Measurements from ENCODE around the gene ZDHHC12.
"Not testable (repeated sequence)": the region's sequence is repeated elsewhere in the genome, so short reads cannot be mapped to it uniquely, and the experiment has no call there.

Gene ZDHHC12

DNA sequence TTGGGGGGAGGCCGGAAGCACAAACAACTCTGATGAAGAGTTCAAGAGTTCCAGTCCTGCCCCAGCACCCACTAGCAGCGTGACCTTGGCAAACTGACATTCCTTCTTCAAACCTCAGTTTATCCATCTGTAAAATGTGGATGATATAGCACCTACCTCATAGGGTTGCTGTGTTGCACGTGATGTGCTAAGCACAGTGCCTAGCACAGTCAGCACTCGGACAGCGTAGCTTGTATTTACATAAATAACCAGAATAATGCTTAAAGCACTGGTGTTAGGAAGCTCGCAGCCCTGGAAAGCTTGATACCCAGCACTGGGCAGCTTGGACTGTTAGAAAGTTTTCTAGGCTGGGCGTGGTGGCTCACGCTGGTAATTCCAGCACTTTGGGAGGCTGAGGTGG is 16.5 kb downstream of the ZDHHC12 start:
- no peak for DNase-seq (ENCODE audit: low read depth)

DNA sequence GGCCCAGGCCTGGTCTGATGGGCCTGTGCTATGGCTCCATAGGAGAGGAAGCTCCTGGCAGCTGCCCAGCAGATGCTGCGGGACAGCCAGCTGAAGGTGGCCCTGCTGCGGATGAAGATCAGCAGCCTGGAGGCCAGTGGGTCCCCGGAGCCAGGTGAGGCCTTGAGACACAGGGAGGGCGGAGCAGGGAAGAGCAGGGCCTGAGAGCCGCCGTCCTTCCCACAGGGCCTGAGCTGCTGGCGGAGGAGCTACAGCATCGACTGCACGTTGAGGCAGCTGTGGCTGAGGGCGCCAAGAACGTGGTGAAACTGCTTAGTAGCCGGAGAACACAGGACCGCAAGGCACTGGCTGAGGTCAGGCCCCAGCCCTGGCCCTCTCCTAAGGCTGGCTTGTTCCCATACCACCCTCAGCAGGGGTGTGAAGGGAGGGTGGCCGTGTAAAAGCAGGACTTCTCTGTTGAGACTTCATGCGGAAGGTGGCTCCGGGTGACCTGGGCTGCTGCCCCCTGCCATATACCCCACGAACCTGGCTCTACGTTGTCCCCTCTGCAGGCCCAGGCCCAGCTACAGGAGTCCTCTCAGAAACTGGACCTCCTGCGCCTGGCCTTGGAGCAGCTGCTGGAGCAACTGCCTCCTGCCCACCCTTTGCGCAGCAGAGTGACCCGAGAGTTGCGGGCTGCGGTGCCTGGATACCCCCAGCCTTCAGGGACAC is 17.1 kb downstream of the ZDHHC12 start:
- no peak for DNase-seq (ENCODE audit: low read depth)

DNA sequence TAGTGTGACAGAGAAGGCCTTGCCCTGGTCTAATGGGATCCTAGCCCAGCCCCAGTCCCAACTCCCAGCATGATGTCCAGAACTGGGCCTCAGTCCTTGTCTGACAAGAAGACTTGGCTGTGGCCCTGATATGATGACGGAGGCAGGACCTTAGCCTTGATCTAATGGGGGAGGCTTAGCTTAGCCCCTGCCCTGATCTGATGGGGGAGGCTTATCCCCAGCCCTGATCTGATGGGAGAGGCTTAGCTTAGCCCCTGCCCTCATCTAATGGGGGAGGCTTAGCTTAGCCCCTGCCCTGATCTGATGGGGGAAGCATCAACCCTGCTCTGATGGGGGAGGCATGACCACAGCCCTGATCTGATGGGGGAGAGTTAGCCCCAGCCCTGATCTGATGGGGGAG is 17.9 kb downstream of the ZDHHC12 start:
- DNase-seq (ENCODE audit: low read depth), result no peak

DNA sequence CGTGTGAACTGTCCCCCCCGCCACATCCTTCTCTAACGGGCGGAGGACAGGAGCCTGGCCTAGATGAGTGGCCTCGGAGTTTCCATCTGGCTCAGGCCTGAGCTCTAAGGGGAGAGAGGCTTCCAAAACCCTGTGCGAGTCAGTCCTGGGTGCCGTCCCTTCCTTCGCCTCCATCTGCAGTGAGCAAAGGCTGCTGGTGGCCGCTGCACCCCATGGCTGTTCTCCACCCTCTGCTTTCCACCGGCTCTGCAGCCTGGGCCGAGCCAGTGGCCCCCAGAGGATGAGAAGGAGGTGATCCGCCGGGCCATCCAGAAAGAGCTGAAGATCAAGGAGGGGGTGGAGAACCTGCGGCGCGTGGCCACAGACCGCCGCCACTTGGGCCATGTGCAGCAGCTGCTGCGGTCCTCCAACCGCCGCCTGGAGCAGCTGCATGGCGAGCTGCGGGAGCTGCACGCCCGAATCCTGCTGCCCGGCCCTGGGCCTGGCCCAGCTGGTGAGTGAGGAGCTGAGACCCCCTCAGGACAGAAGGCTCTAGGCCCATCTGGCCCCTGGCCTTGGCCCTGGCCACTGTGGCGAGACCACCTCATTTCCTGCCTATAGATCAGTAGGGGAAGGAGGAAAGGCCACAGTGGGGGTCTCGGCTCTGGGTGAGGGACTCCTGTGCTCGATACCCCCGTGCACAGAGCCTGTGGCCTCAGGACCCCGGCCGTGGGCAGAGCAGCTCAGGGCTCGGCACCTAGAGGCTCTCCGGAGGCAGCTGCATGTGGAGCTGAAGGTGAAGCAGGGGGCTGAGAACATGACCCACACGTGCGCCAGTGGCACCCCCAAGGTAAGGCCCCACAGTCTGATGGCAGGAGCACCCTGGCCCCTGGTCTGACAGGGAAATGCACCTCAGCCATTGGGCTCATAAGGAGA is 18.6 kb downstream of the ZDHHC12 start:
- no peak for DNase-seq (ENCODE audit: low read depth)

DNA sequence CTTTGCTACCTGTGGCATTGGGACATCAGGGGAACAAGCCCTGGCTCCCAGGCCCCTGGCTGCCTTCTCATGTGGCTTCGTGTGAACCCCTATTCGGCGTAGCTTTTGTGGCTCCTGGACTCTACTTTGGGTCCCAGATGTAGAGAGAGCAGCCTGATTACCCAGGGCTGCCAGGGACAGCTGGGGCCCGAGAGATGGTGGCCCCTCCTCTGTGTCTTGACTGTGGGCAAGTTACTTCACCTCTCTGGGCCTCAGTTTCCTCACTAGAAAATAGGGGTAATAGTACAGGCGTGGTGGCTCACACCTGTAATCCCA is 19.6 kb downstream of the ZDHHC12 start:
- DNase-seq (ENCODE audit: low read depth), result no peak

DNA sequence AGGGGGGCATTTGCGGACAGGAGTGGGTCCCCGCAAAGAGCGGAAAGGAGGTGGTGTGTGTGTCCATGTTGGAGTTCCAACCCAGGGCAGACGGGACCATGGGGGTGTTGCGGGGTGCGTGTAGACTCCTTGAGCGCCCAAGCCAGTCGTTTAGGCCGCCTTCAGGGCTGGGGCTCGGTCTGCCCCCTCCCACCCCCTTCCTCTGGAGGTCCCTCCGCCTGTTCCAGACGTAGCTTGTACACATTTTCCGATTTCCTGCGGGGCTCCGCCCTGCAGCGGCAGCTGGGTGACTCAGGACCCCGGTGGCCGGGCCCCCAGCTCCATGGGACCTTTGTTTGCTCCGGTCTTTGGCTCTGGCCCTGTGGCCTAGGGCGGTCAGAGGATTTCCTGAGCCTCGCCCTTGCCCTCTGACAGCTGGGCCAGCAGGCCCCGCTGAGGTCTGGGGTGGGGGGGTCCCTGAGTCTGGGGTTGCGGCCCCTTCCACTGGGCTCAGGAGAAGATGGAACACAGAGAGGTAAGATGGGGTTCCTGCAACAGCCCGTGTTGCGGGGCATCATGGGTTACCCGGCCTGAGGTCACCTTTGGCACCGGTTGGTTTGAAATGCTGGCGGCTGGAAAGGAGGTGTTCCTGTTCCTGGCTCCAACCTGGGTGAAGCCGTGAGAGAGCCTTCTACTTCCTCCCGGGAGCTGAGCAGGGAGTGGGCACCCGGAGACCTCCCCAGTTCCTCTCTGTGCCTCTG is 20.1 kb downstream of the ZDHHC12 start:
- DNase-seq (ENCODE audit: low read depth), result no peak

DNA sequence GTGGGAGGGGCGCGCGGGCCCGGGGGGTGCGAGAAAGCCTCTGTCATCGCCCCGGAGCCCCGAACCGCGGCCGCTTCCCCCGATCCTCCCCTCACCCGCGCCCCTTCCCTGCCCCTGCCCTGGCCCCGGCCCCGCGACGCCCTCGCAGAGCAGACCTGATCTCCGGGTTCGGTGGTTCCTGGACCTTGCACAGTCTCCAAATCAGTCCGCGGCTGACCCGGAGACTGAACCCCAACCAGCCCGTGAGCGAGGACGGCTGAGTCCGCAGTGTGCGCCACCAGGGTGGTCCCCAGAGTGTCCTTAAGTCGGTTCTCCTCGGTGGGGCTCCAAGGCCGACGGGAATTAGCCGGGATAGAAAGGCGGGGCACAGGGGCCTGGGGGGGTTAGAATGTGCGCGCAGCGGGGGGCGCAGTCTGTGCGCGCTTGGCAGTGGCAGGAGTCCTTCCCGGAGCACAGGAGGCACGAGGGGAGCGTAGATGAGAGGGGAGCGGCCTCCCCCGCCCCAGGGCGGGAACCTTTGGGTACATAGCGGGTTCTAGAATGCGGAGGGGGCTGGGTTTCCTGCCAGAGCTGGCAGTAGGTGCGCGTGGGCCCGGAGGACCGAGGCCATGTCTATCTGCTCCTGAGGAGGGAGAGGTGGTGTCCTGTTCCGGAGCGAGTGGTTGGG is 20.8 kb downstream of the ZDHHC12 start:
- DNase-seq (ENCODE audit: low read depth), result no peak

DNA sequence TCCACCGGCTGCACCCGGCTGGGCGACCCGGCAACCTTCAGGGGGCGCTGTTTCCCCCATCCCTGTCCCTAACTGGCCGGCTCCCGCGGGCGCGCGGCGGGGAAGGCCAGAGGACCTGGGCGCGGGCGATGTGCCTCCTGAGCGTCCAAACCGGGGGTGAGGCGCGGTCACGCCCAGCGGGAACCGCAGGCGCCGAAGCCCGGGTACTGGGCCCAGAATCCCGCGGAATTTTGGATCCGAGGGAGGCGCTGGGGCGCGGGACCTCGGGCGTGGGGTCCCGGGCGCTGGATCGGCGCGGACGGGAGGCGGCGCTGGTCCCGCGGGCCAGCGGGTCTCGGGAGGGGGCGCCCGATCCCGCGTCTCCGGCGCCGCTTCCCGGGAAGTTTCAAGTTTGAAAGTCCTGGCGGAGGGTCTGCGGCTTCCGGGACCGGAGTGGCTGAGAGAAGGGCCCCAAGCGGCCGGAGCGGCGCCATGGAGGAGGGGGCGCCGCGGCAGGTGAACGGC is 21.4 kb downstream of the ZDHHC12 start, which contains the start of gene PKN3:
TSS of gene PKN3 (plus strand) at position 59 of the 504 bp plus-strand sequence. CDS start at position 472, 413 bp downstream.
- DNase-seq (ENCODE audit: low read depth), result peak; percentile 60

DNA sequence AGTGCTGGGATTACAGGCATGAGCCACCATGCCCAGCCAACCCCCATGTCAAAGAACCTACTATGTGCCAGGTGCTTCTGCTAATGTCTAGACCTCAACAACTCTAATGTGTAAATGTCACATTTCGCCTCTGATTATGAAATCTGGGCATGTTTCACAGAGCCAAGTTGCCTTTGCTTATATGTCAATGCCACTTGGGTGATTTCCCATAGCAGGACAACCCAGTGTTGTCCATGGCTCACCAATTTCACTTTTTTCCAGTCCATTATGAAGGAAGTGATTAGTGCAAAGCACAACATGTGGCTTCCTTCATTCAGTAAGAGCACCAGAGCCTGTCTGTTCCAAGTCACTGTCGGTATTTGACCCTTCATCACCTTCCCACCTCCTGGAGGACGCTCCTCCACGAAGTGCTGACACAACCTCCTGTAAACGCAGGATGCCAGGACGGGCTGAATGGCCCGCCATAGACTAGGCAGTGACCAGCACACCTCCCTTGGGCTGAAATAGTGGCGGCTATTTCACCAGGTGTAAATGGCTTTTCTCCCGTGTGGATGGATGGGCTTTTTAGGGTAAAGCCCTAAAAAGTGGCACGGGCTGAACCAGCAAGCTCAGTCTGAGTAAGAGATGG is 22.6 kb downstream of the ZDHHC12 start:
- no peak for DNase-seq (ENCODE audit: low read depth)

DNA sequence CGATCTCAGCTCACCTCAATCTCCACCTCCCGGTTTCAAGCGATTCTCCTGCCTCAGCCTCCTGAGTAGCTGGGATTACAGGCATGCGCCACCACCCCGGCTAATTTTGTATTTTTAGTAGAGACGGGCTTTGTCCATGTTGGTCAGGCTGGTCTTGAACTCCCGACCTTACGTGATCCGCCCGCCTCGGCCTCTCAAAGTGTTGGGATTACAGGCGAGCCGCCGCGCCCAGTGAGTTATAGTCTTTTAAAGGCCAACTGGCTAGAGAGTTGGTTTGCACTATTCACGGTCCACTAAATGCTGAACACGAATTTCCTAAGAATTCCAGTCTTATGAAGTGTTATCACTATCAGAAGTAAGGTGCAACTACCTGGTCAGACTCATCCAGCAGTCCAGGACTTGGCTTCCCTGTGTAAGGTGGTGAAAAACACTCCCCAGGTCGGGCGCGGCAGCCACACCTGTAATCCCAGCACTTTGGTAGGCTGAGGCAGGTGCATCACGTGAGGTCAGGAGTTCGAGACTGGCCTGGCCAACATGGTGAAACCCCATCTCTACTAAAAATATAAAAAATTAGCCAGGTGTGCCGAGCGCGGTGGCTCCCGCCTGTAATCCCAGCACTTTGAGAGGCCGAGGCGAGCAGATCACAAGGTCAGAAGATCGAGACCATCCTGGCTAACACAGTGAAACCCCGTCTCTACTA is 24.7 kb downstream of the ZDHHC12 start:
- not testable (repeated sequence) for DNase-seq (ENCODE audit: low read depth)

DNA sequence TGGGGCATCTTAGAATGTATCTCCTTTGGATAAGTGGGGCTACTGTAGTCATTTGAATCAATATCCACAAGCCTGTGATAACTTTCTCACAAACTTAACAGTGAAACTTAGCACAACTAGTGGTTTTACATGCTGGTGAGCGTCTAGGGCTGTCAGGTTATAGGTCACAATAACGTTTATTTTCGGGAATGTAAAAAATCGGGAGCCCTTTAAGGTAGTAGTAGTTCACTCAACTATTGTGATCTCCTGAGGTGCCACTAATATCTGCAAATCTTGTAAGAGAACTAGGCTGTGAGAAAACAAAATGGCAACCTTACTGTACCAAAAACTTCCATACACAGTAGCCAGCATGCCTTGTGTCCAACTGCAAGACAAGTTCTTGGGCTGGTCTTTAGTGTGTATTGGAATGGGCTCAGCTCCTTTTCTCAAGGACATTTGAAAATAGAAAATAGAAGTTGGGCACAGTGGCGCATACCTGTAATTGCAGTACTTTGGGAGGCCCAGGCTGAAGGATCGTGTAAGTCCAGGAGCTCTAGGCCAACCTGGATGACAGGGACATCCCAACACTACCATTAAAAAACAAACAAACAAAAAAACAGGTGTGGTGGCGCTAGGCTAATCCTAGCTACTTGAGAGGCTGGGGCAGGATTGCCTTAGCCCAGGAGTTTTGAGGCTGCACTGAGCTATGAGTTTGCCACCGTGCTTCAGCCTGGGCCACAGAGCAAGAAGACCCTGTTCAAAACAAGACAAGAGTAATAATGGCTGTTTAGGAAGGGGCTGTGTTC is 26.8 kb downstream of the ZDHHC12 start:
- no peak for DNase-seq (ENCODE audit: low read depth)

DNA sequence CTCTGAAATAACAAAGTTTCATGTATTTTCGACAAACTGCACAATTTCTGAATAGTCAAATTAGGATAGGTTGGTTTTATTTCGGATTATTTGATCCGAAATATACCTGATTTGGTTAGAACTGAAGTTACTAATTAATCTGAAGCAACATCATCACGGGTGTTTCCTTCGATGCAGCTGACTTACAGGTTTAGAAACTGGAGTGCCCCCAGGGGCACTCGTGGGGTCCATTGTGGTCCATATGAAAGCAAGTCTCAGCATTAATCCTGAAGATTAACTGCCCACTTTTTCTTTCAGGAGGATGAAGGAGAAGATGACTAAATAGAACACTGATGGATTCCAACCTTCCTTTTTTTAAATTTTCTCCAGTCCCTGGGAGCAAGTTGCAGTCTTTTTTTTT is 29.6 kb downstream of the ZDHHC12 start:
- DNase-seq (ENCODE audit: low read depth), result no peak

DNA sequence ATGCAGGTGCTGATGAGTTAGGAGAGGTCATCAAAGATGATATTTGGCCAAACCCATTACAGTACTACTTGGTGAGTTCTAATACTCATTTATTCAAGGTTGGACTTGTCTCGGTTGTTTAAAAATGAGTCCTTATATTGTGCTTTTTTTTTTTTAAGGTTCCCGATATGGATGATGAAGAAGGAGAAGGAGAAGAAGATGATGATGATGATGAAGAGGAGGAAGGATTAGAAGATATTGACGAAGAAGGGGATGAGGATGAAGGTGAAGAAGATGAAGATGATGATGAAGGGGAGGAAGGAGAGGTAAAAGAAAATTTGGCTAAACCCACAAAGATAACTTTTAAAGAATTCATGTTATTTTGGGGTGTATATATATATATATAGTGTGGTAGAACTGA is 30.2 kb downstream of the ZDHHC12 start:
- DNase-seq (ENCODE audit: low read depth), result not testable (repeated sequence)

DNA sequence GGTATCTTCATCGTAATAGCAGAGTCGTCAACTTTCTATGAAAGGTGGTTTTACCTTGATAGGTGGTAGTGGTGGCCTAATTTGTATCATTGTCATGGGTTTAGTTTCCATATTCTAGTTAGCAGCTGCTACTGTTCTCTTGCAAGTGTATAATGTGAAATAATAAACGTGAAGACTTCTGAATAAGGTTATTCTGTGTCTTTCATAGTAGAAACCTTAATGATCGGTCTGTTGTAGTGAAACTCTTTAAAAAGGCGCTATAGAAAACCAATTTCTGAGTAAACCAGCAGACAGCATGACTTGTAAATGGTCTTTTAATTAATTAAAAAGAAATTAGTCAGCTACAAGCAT is 33.3 kb downstream of the ZDHHC12 start:
- no peak for DNase-seq (ENCODE audit: low read depth)

DNA sequence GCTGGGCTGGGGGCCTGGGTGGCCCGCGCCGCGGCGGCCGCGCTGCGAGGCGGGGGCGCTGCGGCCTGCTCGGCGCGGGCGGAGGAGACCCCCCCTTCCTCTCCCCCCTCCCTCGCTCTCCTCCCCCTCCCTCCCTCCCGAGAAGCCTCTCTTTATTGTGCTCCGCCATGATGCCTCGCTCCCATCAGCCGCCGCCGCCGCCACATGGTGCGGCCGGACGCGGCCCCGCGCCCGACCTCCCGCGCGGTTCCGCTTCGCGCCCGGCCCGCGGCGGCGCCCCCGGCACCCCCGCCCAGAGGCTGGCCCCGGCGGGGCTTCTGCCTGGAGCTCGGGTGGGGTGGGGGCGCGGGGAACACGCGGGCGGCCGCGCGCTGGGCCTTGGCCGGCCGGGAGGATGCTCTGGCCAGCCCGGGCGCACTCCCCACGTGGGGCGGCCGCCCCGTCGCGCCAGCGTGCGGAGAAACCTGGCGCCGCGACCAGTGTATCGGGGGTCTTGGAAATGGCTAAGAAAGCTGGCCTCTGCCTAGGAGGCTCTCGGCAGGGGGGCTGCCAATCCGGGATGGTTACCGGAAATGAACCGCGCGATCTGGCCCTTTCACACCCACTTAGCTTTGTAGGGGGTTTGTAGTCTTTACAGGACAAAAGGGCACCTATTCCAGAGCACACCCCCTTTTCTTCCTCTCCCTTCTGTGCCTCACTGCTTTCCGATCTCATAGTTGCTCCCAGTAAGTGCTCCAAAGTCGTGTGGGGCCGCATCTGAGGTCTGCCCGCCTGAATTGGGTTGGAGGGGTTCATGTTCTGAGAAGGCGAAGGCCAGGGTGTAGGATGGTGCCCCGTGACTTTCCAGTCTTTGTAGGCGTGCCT is 33.9 kb downstream of the ZDHHC12 start:
- no peak for DNase-seq (ENCODE audit: low read depth)

DNA sequence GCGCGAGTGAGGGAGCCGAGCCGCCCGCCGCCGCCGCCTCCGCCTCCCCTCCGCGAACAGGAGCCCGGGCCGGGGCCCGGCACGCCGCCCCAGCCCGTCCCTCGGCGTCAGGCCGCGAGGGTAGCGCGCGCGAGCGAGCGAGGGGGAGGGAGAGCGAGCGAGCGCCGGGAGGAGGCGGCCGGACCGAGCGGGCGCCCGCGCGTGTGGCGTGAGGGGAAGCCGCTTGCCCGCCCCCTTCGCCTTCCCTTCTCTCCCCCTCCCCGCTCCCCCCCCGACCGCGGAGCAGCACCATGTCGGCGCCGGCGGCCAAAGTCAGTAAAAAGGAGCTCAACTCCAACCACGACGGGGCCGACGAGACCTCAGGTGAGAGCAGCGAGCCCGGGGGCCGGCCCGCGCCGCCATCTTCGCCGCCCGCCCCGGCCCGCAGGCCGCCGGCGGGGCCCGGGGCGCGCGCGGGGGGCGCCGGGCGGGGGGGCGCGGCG is 34.6 kb downstream of the ZDHHC12 start:
- no peak for DNase-seq (ENCODE audit: low read depth)

DNA sequence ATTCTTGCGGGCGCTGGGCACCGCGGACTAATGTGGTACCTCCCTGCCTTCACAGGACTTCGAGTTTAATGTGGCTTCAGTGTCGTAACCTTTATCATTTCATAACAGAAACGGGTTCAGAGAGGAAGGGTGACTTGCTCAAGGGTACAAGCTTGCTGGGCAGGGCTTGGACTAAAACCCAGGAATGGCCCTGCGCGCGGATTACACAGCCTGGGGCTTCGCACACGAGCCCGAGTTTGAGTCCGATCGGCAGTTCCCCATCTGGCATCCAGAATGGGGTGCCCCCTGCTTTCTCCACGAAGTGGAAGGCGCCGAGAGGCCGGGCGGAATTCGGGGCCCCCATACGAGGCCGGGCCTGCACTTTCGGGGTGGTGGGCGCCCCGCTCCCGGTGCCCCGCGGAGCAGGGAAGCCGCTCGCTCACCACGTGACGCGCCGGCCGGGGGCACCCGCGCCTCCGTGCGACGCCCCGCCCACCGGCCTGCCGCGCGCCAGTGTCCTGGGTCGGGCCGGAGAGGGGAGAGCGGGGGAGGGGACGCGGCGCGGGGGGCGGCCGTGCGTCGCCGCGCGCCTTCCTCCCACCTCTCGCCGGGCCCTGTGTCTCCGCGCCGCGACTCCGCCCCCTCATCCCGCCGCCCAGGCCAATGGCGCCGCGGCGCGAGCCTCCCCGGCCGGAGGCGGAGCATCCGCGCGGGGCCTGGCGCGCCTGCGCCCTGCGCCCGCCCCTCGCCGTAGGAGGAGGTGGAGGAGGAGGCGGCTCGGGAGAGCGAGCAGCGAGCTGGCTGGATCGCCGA is 35.2 kb downstream of the ZDHHC12 start, which contains the start of gene SET:
TSS of gene SET (plus strand) at position 722 of the 792 bp plus-strand sequence. CDS start 361 bp downstream, outside the sequence.
- DNase-seq (ENCODE audit: low read depth), result peak; percentile 85

DNA sequence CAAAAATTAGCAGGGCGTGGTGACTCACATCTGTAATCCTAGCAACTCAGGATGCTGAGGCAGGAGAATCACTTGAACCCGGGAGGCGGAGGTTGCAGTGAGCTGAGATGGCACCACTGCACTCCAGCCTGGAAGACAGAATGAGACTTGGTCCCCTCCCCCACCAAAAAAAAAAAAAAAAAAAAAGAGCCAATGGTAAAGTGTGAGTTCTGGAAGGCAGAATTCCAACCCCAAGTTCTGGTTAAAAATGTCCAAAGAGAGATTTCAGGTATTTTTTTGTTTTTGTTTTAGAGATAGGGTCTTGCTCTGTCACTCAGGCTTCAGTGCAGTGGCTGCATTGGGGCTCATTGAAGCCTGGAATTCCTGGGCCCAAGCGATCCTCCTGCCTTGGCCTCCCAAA is 36.5 kb downstream of the ZDHHC12 start:
- no peak for DNase-seq (ENCODE audit: low read depth)
